NCI-H187 treated with DMSO at 0.1 percent for 48 hours (cell line): ENCODE results near the gene SLC25A47.
"Not testable (repeated sequence)": the region's sequence is repeated elsewhere in the genome, so short reads cannot be mapped to it uniquely, and the experiment has no call there.

Source experiments
- DNase-seq: peaks from one replicate; lab custom pipeline; 2025; lab: John Stamatoyannopoulos, UW

SLC25A47 gene

GRCh38 chr14:100325231-100325632 is 2.1 kb downstream of the SLC25A47 start:
- DNase-seq: no peak

DNA sequence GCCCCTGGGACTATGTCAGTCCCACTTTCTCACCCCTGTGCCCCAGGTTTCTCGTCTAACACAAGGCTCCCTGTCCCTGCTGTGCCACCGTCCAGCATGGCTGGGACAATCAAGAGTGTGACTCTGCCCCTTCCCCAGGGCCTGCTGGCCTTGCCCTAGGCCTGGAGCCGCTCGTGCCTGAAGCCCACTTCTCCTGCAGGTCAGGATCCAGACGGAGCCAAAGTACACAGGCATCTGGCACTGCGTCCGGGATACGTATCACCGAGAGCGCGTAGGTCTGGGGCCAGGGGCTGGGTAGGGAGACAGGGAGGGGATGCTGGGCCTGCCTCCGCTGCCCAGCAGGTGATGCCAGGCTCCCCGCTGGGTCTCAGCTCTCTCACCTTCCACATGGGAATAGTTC is 2.8 kb downstream of the SLC25A47 start:
- no peak for DNase-seq

DNA sequence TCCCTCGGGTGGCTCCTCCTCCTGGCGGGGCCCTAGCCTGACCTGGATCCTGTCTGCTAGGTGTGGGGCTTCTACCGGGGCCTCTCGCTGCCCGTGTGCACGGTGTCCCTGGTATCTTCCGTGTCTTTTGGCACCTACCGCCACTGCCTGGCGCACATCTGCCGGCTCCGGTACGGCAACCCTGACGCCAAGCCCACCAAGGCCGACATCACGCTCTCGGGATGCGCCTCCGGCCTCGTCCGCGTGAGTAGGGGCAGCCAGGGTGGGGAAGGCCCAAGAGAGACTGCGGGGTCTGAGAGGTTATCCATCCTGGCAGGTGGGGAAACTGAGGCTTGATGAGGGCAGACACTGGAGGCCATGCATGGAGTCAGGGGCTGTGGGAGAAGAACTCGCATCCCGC is 4.0 kb downstream of the SLC25A47 start:
- no peak for DNase-seq

GRCh38 chr14:100328495-100329163 is 5.5 kb downstream of the SLC25A47 start:
- DNase-seq: no peak

DNA sequence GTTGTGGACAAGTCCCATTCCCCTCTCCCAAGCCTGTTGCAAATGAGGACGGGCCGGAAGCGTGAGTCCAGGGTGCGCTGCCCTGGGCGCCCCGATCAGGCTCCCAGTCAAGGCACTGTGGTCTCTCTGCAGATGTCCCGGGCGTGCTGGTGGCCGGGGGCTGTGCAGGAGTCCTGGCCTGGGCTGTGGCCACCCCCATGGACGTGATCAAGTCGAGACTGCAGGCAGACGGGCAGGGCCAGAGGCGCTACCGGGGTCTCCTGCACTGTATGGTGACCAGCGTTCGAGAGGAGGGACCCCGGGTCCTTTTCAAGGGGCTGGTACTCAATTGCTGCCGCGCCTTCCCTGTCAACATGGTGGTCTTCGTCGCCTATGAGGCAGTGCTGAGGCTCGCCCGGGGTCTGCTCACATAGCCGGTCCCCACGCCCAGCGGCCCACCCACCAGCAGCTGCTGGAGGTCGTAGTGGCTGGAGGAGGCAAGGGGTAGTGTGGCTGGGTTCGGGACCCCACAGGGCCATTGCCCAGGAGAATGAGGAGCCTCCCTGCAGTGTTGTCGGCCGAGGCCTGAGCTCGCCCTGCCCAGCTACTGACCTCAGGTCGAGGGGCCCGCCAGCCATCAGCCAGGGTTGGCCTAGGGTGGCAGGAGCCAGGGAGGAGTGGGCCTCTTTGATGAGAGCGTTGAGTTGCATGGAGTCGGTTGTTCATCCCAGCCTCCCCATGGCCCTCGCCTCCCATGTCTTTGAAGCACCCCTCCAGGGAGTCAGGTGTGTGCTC is 6.3 kb downstream of the SLC25A47 start:
- no peak for DNase-seq

- DNase-seq: no peak
Measured at GRCh38 chr14:100330007-100330344, 6.8 kb downstream of the SLC25A47 start.

DNA sequence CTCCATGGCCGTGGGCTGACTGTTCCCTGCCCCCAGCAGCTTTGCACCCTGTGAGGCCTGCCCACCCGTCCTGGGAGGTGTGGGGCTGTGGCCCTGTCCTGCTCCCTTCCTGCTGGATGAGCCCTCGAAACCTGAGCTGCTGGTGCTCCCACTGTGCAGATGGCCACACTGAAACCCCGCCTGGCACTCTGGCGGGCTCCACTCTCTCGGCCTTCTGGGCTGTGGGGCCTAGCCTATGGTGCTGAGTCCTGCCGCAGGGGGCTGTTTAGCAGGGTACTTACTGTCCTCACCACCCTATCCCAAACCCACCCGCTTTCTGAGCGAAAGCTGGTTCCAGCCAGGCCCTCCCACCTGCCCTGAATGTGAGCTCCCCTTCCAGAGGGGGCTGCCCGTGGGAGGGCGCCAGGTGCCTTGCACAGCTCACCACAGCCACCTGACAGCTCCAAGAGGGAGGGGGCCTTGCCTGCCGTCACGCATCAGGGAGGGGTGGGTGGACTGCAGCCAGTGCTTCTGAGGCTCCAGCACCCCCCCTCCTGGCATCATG is 7.3 kb downstream of the SLC25A47 start:
- DNase-seq: no peak

DNA sequence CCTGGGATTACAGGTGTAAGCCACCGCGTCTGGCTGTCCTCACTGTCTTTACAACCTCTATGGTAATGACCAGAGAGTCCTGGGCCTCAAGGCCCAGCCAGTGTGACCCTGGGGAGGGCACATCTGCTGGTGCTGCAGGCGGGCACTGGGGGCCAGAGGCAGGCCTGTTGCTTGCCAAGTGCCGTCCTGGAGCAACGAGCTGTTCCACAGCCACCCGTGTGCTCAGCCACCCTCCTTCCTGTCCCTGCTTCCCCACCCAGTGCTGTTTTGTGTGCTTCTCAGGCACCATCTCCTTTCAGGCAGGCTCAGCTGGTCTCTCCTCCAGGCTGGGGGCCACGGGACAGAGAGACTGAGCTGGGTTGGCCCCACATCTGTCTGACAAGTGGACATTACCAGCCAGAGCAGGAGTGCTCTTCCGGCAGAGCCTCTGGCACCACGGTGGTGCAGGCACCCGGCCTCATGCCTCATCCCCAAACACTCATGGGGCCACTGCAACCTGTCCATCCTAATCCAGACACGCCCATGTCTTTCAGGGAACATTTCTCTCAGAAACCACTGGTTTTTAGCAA is 9.0 kb downstream of the SLC25A47 start:
- DNase-seq: no peak

DNA sequence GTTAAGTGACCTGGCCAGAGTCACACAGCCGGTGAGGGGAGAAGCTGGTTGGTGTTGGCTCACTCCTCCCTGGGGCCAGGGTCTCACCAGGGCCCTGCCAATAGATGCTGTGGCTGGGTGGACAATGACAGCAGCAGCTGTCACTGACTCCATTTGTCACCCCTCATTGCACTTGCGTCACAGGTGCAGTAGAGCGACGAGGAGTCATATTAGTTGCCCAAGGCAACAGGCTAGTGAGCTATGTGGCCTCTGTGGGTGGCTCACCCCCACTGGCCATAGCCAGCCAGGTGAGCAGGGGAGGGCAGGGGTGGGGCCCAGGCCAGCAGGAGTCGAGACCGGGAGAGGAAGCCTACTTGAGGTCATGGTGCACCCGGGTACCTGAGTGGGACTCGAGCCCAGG is 9.7 kb downstream of the SLC25A47 start:
- peak; percentile 45 for DNase-seq

GRCh38 chr14:100333311-100333710 is 10.2 kb downstream of the SLC25A47 start:
- DNase-seq: no peak

DNA sequence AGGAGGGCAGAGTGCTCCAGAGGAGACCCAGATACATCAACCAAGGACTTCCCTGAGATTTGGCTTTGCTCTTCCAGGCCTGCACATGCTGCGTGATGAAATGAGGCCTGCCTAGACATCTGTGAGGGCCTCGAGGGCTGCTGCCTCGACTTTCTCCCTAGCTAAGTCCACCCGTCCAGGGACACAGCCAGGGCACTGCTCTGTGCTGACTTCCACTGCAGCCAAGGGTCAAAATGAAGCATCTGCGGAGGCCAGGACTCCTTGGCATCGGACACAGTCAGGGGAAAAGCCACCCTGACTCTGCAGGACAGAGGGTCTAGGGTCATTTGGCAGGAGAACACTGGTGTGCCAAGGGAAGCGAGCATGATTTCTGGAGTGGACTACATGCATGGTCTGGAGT is 10.7 kb downstream of the SLC25A47 start:
- DNase-seq: no peak

- no peak for DNase-seq
Measured at GRCh38 chr14:100334904-100335303, 11.8 kb downstream of the SLC25A47 start.

- DNase-seq: no peak
Measured at GRCh38 chr14:100336618-100337530, 13.7 kb downstream of the SLC25A47 start.

GRCh38 chr14:100339766-100340422 is 16.8 kb downstream of the SLC25A47 start:
- no peak for DNase-seq

DNA sequence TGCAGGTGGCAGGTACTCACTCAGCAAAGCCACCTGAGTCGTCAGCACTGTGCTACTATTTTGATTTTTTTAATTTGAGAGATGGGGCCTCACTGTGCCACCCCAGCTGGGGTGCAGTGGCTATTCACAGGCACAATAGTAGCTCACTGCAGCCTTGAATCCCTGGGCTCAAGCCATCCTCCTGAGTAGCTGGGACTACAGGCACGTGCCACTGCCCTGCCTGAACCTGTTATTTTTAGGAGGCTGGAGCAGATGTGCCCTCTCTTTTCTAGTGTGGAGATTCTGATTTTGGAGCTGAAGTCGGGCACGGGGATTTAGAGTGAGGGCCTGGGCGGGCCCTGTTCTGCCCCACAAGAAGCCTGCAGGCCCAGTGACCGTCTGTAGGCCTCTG is 17.3 kb downstream of the SLC25A47 start:
- no peak for DNase-seq

DNA sequence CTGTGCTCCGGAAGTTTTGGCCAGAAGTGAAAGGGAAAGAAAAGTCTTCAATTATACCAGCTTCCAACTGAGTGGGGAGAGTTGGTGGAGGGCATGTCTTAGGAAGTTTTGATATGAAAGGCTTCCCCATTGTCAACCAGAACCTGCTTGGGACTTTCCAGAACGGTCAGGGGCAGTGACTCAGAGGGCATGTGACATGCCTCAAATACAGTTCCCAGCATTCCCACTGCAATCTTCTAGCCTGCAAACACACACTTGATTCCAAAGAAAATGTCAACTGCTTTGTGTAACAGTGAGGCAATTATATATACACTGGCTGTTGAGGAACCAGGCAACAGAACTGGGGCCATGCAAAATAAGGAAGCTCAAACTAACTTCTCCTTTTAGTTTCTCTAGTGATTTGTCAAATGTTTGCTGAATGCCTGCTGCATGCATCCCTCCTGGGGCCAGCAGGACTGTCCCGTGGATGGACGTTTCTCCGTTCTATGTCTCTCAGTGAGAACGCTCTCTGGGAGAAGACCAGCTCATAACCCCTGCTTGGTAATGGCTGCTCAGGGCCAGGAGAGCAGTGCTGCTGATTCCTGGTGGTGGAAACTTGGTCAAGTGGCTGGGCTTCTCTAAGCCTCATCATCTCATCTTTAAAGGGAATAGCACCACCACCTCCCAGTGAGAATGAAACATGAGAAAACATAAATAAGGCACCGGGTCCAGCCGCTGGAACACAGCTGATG is 18.3 kb downstream of the SLC25A47 start:
- no peak for DNase-seq

- no peak for DNase-seq
Measured at GRCh38 chr14:100342195-100342594, 19.1 kb downstream of the SLC25A47 start.

- DNase-seq: not testable (repeated sequence)
Measured at GRCh38 chr14:100342826-100343225, 19.7 kb downstream of the SLC25A47 start.

GRCh38 chr14:100344657-100345056 is 21.5 kb downstream of the SLC25A47 start:
- not testable (repeated sequence) for DNase-seq

DNA sequence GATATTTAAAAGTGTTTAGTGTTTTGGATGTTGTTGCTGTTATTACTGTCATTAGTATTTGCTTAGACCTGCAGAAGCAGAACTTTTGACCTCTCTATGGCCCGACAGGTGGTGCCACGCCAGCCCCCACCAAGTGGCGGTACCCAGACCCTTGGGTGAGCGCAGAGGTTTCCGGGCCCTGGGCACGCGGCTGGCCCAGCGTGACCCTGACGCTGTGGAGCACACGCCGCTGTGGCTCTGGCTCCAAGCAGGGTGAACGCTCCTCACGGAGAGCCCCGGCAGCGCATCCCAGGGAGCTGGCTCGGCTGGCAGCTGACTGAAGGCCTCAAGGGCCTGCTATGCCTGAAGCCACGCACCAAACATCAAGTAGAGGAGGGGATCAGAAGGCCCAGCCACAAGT is 22.6 kb downstream of the SLC25A47 start:
- DNase-seq: no peak
